ENCODE results near the gene XPO1.
"Not testable (repeated sequence)": the region's sequence is repeated elsewhere in the genome, so short reads cannot be mapped to it uniquely, and the experiment has no call there.

XPO1 gene

DNA sequence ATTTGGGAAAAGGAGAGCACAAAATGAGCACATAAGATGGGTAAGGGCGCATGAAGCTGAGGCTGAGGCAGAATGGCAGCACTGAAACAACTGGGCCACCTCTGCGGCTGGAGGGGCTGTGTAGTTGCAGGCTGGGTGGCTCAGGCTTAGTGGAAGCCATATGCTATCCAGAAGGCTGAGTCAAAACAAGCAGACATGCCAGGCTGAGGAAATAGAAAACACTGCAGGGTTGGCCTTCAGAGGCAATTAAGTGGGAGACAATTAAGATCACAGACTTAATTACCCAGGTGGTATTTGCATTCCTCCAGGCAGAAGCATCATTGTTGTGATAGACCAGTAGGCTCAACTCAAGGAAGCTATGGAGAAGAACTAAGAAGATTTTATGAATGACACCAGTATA is 11.4 kb upstream of the XPO1 start:
- peaks cover 18% of the 10 kb centered on the region for H3K27me3 Mint-ChIP-seq
- CTCF ChIA-PET: no interaction called here
- no peak overlapping the region for H3K27ac Mint-ChIP-seq
- H3K9me3 Mint-ChIP-seq: no peaks in the 10 kb centered on the region
- H3K36me3 Mint-ChIP-seq: no peaks in the 10 kb centered on the region
- H3K4me1 Mint-ChIP-seq: no peaks in the 10 kb centered on the region
- no peak overlapping the region for H3K4me3 Mint-ChIP-seq
- DNase-seq: no peak

DNA sequence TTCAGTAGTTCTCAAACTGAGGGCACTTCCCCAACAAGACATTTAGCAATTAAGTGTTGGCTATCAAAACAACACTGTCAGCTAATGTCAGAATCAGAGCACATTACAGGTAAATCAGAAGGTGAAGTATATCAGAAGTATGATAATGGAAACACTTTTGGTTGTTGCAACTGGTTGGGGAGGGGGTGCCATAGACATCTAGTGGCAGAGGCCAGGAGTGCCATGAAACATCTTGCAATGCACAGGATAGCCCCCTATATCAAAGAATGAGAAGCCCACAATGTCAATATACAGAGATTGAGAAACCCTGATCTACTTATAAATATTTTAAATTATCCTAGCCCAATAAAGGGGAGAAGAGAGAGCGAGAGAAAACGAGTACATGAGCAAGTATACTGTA is 4.9 kb upstream of the XPO1 start:
- peaks cover 7% of the 10 kb centered on the region for H3K27me3 Mint-ChIP-seq
- CTCF ChIA-PET: interaction anchor here (0.9 kb wide), 1 partner anchor 115 kb away, joined by 3 read pairs; no protein-coding TSS in a partner anchor
- peaks cover 2% of the 10 kb centered on the region for H3K36me3 Mint-ChIP-seq
- no peak overlapping the region for H3K4me3 Mint-ChIP-seq
- H3K9me3 Mint-ChIP-seq: no peaks in the 10 kb centered on the region
- DNase-seq: no peak
- H3K4me1 Mint-ChIP-seq: peaks cover 14% of the 10 kb centered on the region
- no peak overlapping the region for H3K27ac Mint-ChIP-seq

DNA sequence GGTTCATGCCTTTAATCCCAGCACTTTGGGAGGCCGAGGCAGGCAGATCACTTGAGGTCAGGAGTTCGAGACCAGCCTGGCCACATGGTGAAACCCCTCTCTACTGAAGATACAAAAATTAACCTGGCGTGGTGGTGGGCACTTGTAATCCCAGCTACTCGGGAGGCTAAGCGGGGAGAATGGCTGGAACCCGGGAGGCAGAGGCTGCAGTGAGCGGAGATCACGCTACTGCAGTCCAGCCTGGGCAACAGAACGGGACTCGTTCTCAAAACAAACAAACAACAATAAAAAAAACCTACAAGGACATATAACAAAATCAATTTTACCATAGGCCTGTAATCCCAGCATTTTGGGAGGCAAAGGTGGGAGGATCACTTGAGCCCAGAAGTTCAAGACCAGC is 2.0 kb upstream of the XPO1 start:
- H3K9me3 Mint-ChIP-seq, CTCF ChIA-PET, H3K27ac Mint-ChIP-seq, H3K27me3 Mint-ChIP-seq, DNase-seq, H3K4me3 Mint-ChIP-seq: not testable (repeated sequence)
- Mint-ChIP-seq H3K4me1 (peaks cover 25% of the 10 kb centered on the region), H3K36me3 (peaks cover 18% of the 10 kb centered on the region)

DNA sequence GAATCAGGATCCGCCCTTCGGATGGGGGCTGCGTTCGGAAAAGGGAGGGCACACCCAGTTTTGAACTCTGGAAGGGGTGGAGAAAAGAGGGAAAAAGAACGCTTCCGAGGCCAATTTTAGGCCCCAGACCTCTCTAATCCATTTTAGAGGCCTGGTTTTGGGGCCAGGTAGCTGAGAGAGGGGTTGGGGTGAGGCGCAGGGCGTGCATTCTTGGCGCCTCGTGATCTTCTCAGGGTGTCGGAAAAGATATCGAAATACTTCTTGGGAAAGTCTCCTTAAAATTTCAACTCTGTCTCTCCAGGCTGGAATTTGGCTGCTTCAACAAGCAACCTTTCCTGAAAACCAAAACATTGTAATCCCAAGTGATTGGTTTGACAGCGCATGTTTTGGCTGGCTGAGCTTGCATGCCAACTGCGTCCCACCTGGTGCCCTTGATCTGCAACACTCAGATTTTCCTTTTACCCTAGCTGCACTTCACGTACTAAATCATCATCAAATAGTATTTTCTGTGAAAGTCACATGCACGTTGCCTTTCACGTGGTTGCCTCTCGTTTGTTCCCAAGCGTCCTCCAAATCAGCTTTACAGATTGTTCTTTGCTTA is 864 bp upstream of the XPO1 start:
- H3K9me3 Mint-ChIP-seq: no peaks in the 10 kb centered on the region
- peaks cover 34% of the 10 kb centered on the region for H3K4me1 Mint-ChIP-seq
- peaks cover 28% of the 10 kb centered on the region for H3K36me3 Mint-ChIP-seq
- CTCF ChIA-PET: no interaction called here
- peaks cover 10% of the 10 kb centered on the region for H3K27me3 Mint-ChIP-seq
- H3K4me3 Mint-ChIP-seq: peak overlapping the region; percentile 84
- peak overlapping the region; percentile 95 for H3K27ac Mint-ChIP-seq
- DNase-seq: peak; percentile 63

DNA sequence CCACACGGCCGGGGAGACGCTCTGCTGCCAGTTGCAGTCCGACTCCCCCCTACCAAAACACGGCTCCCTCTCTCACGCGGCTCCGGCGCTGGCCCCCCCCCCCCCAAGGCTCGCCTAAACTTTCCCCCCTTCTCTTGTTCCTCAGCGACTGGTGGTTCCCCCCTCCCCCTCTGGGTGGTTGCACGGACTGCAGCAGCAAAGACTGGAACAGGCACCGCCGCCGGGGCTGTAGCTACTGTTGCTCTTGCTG is 281 bp downstream of the XPO1 start:
- no peak for DNase-seq
- peaks cover 28% of the 10 kb centered on the region for H3K36me3 Mint-ChIP-seq
- peak overlapping the region; percentile 84 for H3K4me3 Mint-ChIP-seq
- H3K27me3 Mint-ChIP-seq: peaks cover 6% of the 10 kb centered on the region
- CTCF ChIA-PET: no interaction called here
- peaks cover 41% of the 10 kb centered on the region for H3K4me1 Mint-ChIP-seq
- H3K27ac Mint-ChIP-seq: peak overlapping the region; percentile 95
- no peaks in the 10 kb centered on the region for H3K9me3 Mint-ChIP-seq

DNA sequence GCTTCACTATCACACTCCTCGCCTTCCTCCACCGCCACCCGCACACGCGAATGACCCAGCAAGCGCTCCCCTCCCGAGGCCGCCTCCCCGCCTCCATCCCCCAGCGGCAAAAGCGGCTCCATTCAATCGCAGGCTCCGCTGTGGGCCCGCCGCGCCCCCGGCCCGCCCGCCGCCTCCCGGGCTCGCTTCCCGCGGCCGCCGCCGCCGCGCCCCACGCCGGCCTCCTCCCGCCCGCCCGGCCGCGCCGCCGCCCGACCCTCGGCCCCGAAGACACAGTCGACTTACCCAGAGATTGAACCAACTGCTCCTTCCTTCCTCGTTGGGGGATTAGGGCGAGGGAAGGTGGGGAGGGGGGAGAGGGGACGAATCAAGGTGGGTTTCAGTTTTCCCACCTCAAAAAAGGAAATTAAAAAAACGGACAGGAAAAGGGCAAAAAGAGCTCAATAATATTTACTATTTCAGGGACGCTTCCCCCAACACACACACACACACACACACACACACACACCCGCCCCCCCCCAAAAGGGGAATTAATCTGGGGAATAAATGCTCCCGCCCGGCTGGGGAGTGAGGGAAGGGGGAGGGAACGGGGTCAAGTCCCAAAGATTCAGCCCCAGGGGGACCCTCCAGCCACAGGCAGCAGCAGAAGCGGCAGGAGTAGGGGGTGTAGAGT is 743 bp downstream of the XPO1 start:
- peaks cover 6% of the 10 kb centered on the region for H3K27me3 Mint-ChIP-seq
- H3K4me1 Mint-ChIP-seq: peaks cover 46% of the 10 kb centered on the region
- CTCF ChIA-PET: interaction anchor here (1.8 kb wide), 1 partner anchor 134 kb away, joined by 4 read pairs; no protein-coding TSS in a partner anchor
- peak overlapping the region; percentile 95 for H3K27ac Mint-ChIP-seq
- no peaks in the 10 kb centered on the region for H3K9me3 Mint-ChIP-seq
- H3K4me3 Mint-ChIP-seq: peak overlapping the region; percentile 84
- peak; percentile 59 for DNase-seq
- H3K36me3 Mint-ChIP-seq: peaks cover 28% of the 10 kb centered on the region

DNA sequence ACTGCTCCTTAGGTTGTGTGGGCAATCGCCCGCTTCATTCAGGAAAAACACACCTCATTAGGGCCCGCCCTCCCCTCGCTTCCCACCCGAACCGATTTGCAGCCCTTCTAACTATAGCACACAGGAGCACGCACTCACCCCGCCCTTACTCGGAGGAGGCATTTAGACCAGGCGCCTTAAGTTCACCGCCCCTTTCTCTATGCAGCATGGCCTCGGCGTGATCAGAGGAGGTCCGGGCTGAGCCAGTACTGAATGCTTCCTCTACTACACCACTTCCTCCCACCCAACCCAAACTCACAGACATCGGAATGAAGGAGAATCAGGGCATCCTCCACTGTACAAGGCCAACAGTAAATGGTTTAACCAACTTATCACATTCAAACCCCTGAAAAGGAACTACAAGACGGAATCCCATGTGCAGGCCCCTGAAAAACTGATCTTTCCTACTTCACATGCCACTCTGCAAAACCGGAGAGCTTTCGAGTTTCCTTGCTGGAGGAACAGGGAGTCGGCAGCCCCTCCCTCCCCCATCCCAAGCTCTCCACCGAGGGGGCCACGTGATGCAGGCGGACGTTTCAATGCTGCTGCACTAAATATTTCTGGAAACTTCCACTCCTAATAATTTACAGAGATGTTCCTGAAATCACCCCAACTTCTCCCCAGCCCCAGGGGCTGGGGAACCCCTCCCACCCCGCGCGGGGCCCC is 1.4 kb downstream of the XPO1 start:
- Mint-ChIP-seq H3K9me3 (no peaks in the 10 kb centered on the region), H3K4me1 (peaks cover 49% of the 10 kb centered on the region), H3K4me3 (peak overlapping the region; percentile 84), H3K27ac (peak overlapping the region; percentile 95), H3K27me3 (peaks cover 6% of the 10 kb centered on the region), H3K36me3 (peaks cover 28% of the 10 kb centered on the region)
- peak; percentile 94 for DNase-seq
- CTCF ChIA-PET: interaction anchor here (1.8 kb wide), 1 partner anchor 134 kb away, joined by 4 read pairs; no protein-coding TSS in a partner anchor

DNA sequence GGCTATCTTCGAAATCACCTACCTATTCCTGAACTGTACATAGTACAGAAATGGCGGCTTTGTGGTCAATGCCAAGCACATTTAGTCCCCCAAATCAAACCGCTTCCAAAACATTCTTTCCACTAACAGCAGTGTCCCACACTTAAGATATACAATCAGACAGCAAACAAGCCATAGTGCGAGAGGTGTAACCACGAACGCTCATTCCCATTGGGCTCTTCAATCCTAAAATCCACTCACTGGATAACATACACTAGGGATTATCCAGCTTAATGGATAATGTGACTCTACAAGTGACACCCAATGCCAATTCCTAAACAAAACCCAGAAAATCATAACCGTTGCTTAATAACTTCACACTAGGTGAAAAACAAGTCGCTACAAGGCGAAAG is 2.0 kb downstream of the XPO1 start:
- Mint-ChIP-seq H3K9me3 (no peaks in the 10 kb centered on the region), H3K4me1 (peaks cover 53% of the 10 kb centered on the region), H3K36me3 (peaks cover 32% of the 10 kb centered on the region), H3K4me3 (peak overlapping the region; percentile 84), H3K27ac (peak overlapping the region; percentile 95), H3K27me3 (peaks cover 6% of the 10 kb centered on the region)
- CTCF ChIA-PET: interaction anchor here (1.8 kb wide), 1 partner anchor 135 kb away, joined by 4 read pairs; no protein-coding TSS in a partner anchor
- peak; percentile 24 for DNase-seq

DNA sequence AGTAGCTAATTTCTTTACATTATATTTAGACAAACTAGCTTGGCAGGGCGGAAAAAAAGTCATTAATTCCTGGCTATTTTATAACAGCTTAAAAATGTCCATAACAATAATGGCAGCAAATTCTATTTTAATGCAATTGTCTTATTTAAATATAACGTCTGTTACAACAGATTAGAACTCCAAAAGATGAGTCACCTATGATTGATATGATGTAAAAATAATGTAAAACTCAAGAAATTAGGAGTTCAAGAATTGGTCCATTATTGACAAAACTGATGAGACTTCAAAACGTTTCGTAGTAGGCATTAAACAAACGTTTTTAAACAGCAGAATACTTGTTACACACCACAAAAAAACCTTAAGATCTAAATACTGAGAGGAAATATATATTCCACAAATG is 2.7 kb downstream of the XPO1 start:
- H3K27me3 Mint-ChIP-seq: peaks cover 6% of the 10 kb centered on the region
- peak overlapping the region; percentile 95 for H3K27ac Mint-ChIP-seq
- CTCF ChIA-PET: no interaction called here
- H3K4me3 Mint-ChIP-seq: peak overlapping the region; percentile 84
- no peak for DNase-seq
- peaks cover 58% of the 10 kb centered on the region for H3K4me1 Mint-ChIP-seq
- no peaks in the 10 kb centered on the region for H3K9me3 Mint-ChIP-seq
- H3K36me3 Mint-ChIP-seq: peaks cover 37% of the 10 kb centered on the region

DNA sequence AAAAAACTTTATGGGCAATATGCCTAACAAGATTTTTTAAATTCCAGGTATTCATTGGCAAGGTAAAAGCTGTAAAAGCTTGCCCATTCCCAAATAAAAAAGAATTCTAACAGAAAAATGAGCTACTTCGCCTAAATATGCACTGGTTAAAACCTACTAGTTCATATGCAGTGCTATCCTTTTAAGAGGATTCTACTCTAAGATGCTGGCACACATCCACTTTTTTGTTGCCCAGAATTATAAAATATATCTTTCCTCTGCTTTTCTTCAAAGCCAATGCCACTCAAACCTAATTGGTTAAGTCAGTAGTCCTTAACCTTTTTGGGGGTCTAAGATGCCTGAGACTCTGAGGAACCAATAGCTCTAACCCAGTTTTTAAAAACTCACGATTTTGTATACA is 3.2 kb downstream of the XPO1 start:
- Mint-ChIP-seq H3K9me3 (no peaks in the 10 kb centered on the region), H3K36me3 (peaks cover 42% of the 10 kb centered on the region), H3K4me3 (peak overlapping the region; percentile 84), H3K27me3 (peaks cover 6% of the 10 kb centered on the region), H3K4me1 (peaks cover 61% of the 10 kb centered on the region), H3K27ac (peak overlapping the region; percentile 75)
- CTCF ChIA-PET: no interaction called here
- no peak for DNase-seq

DNA sequence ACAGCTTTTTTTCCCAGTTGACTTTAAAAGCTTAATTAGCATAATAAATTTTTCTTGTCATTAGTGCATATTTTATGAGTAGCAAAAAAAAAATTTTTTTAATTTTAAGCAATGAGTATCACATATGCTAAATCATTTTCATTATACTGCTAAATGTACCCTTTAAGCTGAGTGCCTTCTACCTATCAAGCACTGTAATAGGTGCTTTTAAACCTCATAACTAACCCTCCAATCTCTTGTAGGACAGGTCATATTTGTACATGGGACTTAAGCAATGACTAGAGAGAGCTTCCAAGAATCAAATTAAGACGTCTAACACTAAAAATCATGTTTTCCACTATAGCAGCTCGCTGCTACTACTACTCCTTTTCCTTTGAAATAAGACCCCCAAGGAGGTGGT is 7.4 kb downstream of the XPO1 start:
- DNase-seq: no peak
- peaks cover 41% of the 10 kb centered on the region for H3K36me3 Mint-ChIP-seq
- CTCF ChIA-PET: no interaction called here

DNA sequence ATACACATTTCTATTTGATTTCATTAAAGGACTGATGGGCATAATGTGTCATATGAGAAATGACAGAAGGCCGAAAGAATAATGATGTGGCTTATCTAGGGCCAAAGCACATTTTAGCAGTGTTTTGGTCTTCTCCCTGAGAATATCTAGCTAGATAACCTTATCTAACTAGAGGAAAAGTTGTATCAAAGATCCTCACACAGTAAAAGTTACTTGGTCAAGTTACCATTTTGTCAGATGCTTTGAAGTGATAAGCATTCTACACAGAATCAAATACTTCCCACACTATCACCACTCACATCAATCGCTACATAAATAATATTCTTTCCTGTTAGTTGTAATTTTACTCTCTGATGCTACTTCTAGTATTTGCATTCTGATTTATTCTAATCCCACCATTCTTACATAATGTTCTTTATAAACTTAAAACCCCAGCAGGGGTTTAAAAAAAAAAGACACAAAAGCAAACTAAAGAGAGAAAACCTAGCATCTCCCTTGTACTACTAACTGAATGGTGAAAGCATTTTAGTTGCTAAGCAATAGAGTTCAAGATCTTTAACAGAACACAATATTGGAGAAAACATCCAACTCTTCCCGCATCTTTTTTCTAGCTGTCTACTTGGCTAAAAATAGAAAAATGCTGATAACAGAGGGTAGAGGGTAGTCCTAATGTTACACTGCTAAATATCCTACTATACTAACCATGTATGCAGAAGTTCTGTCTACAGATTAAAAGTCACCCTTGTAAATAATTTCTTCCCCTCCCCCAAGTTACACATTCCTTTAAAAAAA is 8.0 kb downstream of the XPO1 start:
- H3K4me1 Mint-ChIP-seq: peaks cover 57% of the 10 kb centered on the region
- CTCF ChIA-PET: no interaction called here

More for the DNA sequence above, 7.4 kb downstream of the XPO1 start:
- Mint-ChIP-seq H3K27ac (no peak overlapping the region), H3K27me3 (no peaks in the 10 kb centered on the region), H3K4me3 (no peak overlapping the region), H3K9me3 (no peaks in the 10 kb centered on the region), H3K4me1 (peaks cover 62% of the 10 kb centered on the region)

DNA sequence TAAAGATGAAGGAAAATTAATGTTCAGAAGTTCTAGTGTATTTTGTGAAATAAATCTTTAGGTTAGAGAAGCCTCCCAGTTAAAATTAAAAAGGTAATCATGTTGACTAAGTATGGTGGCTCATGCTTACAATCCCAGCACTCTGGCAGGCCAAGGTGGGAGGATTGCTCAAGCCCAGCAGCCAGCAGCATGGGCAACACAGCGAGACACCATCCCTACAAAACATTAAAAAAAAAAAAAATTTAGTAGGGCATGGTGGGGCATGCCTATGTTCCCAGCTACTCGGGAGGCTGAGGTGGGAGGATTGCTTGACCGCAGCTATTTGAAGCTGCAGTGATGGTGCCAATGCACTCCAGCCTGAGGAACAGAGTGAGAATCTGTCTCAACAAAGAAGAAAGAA is 17.9 kb downstream of the XPO1 start:
- Mint-ChIP-seq H3K27ac (no peak overlapping the region), H3K27me3 (no peaks in the 10 kb centered on the region), H3K36me3 (peaks cover 50% of the 10 kb centered on the region), H3K4me3 (no peak overlapping the region), H3K4me1 (peaks cover 18% of the 10 kb centered on the region), H3K9me3 (no peaks in the 10 kb centered on the region)
- CTCF ChIA-PET: interaction anchor here (1.1 kb wide), 1 partner anchor 139 kb away, joined by 3 read pairs; no protein-coding TSS in a partner anchor
- DNase-seq: no peak

More for the DNA sequence above, 8.0 kb downstream of the XPO1 start:
- Mint-ChIP-seq H3K36me3 (peaks cover 35% of the 10 kb centered on the region), H3K9me3 (no peaks in the 10 kb centered on the region), H3K27ac (no peak overlapping the region), H3K27me3 (no peaks in the 10 kb centered on the region), H3K4me3 (no peak overlapping the region)
- DNase-seq: no peak

DNA sequence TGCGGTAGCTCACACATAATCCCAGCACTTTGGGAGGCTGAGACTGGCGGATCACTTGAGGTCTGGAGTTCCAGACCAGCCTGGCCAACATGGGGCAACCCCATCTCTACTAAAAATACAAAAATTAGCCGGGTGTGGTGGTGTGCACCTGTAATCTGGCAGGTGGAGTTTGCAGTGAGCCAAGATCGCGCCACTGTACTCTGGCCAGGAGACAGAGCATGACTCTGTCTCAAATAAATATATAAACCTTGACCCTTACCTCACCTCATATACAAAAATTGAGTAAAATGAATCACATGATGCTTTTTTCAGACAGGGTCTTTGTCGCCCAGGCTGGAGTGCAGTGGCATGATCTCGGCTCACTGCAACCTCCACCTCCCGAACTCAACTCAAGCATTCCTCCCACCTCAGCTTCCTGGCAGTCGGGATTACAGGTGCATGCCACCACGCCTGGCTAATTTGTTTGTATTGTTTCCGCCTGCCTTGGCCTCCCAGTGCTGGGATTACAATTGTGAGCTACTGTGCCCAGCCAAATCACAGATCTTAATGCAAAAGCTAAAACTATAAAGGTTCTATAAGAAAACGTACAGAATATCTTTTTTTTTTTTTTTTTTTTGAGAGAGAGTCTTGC is 25.3 kb downstream of the XPO1 start:
- H3K4me1 Mint-ChIP-seq: peaks cover 6% of the 10 kb centered on the region
- no peaks in the 10 kb centered on the region for H3K9me3 Mint-ChIP-seq
- no peak overlapping the region for H3K27ac Mint-ChIP-seq
- H3K27me3 Mint-ChIP-seq: no peaks in the 10 kb centered on the region
- peaks cover 52% of the 10 kb centered on the region for H3K36me3 Mint-ChIP-seq
- H3K4me3 Mint-ChIP-seq: no peak overlapping the region
- no peak for DNase-seq
- CTCF ChIA-PET: no interaction called here
